Natural killer cell treated with Interleukin-12 subunit alpha and Interleukin-12 subunit beta and Interleukin-15 and Interleukin-18, amount 100 ng/mL, for 72 hours (primary cell): ENCODE measurements around the gene DHX58. TPM values are rescaled to one million over a fixed set of nuclear protein-coding genes. Genes with fewer than 3 reads are reported as not detected.
A peak's percentile ranks its signal among the peaks of the same experiment; 100 is the strongest.

Source experiments
- ATAC-seq, 2 donors: fragments of 150-1000 bp; cut with Tn5 transposase in 1 of 2; sonication (Bioruptor Pico), chemical (Tn5 transposase) in 1 of 2; 2 replicates each; pipeline ENCODE4 v1.10.0; 2021
- DNase-seq: peaks from one replicate; pipeline ENCODE4 v3.0.0; 2022; ENCODE audit warnings: low spot score
- H3K27ac Mint-ChIP-seq, 2 donors: 1 replicate in 1 of 2; 2 replicates in 1 of 2; pipeline ENCODE4 v1.8.0; 2022; ENCODE audit warnings: mixed read lengths in 2 of 2, mild to moderate bottlenecking in 1 of 2, moderate library complexity in 1 of 2
- H3K27me3 Mint-ChIP-seq, 2 donors: 1 replicate in 1 of 2; 2 replicates in 1 of 2; pipeline ENCODE4 v1.8.0; 2022; ENCODE audit warnings: mixed read lengths in 2 of 2
- H3K36me3 Mint-ChIP-seq: one replicate; pipeline ENCODE4 v1.8.0; 2022; ENCODE audit warnings: mixed read lengths
- H3K4me1 Mint-ChIP-seq, 2 donors: 1 replicate in 1 of 2; 2 replicates in 1 of 2; pipeline ENCODE4 v1.8.0; 2022; ENCODE audit warnings: low read depth in 2 of 2, mixed read lengths in 2 of 2, mild to moderate bottlenecking in 1 of 2
- H3K4me3 Mint-ChIP-seq: one replicate; pipeline ENCODE4 v1.8.0; 2022; ENCODE audit warnings: mixed read lengths
- H3K9me3 Mint-ChIP-seq: 2 replicates; pipeline ENCODE4 v1.8.0; 2022; ENCODE audit warnings: mixed read lengths
- total RNA-seq, 2 donors: library from RNA; stranded (reverse); gene quantifications; one replicate each; pipeline ENCODE4 v1.2.3, GENCODE V29; 2022

DHX58 gene
- total RNA-seq, 2 donors from 2014 or later: 7.0 to 7.6 TPM

DNA sequence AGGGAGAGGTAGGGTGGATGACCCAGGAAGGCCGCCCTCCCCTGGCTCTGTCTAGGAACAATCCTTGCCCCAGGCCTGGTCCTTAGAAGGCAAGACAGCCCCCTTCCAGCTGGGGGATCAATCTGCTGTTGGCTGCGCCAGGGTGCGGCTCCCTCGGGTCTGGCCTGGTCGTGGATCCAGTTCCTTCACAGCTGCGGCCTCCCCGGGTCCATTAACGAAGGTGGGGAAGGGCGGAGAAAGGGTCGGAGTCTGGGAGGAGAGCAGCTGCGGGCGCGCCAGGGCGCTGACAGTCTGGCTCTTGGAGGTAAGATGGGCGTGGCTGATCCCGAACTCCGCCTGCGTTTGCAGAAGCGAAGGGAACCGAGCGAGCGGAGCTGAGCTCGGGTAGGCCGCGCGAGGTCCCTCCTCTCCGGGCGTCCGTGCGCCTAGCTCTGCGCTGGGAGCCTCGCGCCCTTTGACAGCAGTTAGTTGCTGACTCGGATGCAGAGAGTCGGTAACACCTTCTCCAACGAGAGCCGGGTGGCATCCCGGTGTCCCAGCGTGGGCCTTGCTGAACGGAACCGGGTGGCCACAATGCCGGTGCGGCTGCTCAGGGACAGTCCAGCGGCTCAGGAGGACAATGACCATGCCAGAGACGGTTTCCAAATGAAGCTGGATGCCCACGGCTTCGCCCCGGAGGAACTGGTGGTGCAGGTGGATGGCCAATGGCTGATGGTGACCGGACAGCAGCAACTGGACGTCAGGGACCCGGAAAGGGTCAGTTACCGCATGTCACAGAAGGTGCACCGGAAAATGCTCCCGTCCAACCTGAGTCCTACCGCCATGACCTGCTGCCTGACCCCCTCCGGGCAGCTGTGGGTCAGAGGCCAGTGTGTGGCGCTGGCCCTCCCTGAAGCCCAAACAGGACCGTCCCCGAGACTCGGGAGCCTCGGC is 10.1 kb upstream of the DHX58 start, which contains the start of gene HSPB9:
Gene HSPB9 (plus strand): TSS at position 434 of the 933 bp plus-strand sequence. CDS start 47 bp downstream, at position 481.
- Mint-ChIP-seq H3K4me1 (peaks cover 10 to 16% of the 10 kb centered on the region in 2 donors), H3K4me3 (peak within 1 kb of the TSS; percentile 65), H3K36me3 (peaks cover 7% of the 10 kb centered on the region), H3K9me3 (no peaks in the 10 kb centered on the region), H3K27me3 (no peaks in the 10 kb centered on the region), H3K27ac (peak within 1 kb of the TSS; percentile 57 to 83)
- DNase-seq (no peak), ATAC-seq (no peak)

DNA sequence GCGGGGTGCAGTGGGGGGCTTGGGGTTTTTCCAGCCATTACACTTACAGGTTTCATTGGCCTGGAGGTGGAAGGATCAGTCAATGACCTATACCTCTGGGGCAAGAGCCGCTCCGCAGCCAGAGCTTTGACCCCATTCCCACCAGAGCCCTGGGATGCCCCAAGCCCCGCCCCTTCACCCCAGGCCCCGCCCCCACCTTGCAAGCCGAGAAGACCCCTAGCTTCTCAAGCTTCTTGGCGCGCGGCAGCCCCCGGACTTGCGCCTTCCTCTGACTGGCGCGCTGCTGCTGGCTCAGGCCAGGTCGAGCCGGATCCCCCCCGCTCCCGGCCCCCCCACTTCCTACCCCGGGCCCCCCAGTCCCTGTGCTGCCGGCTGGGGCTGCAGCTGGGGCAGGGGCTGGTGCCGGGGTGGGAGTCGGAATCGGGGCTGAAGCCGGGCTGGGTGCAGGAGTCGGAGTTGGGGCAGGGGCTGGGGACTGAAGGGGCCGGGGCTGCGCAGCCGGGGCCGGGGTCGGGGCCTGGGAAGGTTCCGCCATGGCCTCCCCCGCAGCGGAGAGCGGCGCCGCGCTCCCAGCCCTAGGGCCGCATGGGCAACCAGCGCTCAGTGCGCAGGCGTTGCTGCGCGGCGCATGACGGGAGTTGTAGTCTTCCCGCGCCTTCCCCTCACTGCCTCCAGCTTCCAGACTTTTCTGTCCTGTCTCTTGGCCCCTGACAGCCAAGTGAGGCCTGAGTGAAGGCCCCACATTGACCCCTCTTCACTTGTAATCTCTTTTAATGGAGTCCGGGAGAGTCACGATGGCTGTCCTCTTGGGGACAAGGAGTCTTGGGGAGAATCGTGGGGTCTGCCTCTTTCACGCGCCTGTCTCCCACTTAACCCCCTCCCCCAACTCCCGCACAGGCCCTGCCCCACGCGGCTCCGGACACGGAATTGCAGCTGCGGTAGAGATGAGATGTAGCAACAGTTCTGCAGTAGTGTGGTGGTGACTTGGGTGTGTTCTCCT is 8.6 kb upstream of the DHX58 start, which contains the start of gene KAT2A:
Gene KAT2A (minus strand): TSS at position 598 of the 1,000 bp plus-strand sequence. CDS start 63 bp downstream, at position 535.
- H3K9me3 Mint-ChIP-seq: no peaks in the 10 kb centered on the region
- peak within 1 kb of the TSS; percentile 65 for H3K4me3 Mint-ChIP-seq
- peak within 1 kb of the TSS; percentile 57 to 83 for H3K27ac Mint-ChIP-seq
- ATAC-seq (peak; percentile 92 to 94), DNase-seq (peak; percentile 81)
- H3K27me3 Mint-ChIP-seq: no peaks in the 10 kb centered on the region
- no peaks in the 10 kb centered on the region for H3K36me3 Mint-ChIP-seq
- peaks cover 17 to 20% of the 10 kb centered on the region in 2 donors for H3K4me1 Mint-ChIP-seq

DNA sequence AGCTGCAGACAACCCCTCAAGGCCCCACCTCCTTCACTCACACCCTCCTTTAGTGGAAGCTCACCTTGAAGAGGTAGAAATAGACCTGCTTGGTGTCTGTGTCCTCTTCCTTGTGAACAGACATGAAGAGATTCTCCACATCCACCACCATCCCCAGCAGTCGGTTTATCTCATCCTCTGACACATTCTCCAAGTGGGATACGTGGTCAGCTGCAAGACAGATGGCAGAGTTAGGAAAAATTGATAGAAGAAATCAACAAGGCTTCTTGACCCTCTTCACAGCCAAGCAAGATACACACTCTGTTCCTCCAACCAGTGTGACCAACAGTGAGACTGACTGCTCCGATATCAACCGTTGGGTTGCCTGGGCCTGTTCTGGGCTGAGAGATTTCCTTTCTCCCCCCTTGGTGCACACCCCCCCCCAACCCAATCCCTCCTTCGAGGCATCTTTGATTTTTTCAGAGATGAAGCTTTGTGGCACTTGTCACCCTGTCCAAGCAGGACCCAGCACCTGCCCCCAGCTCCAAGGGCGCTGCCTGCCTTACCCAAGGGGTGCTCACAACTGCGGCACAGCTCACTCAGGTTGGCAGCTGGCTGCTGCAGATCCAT is 7.8 kb upstream of the DHX58 start:
- ATAC-seq (no peak), DNase-seq (no peak)
- H3K27ac Mint-ChIP-seq: no peak overlapping the region
- no peaks in the 10 kb centered on the region for H3K27me3 Mint-ChIP-seq
- no peaks in the 10 kb centered on the region for H3K36me3 Mint-ChIP-seq
- H3K9me3 Mint-ChIP-seq: no peaks in the 10 kb centered on the region
- peak overlapping the region; percentile 55 for H3K4me3 Mint-ChIP-seq
- peaks cover 22 to 27% of the 10 kb centered on the region in 2 donors for H3K4me1 Mint-ChIP-seq

DNA sequence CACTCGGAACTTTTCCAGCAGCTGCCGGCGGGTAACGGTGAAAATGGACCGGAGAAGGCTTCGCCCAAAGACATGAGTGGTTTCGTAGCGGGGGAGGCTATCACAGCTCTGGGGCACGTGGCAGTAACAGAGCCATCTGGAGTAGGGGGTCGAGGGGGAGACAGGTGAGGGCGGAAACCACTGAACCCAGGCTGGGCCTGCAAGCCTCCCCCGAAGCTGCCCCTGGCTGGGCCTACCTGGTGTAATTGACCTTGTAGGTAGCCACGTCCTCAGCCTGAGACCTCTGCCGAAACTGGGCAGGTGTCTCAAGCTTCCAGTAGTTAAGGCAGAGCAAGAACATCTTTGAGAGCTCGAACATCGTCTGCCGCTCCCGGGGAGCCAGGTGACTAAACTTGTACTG is 6.8 kb upstream of the DHX58 start:
- Mint-ChIP-seq H3K4me3 (no peak overlapping the region), H3K36me3 (no peaks in the 10 kb centered on the region), H3K9me3 (no peaks in the 10 kb centered on the region), H3K27ac (no peak overlapping the region), H3K27me3 (no peaks in the 10 kb centered on the region), H3K4me1 (peaks cover 19 to 27% of the 10 kb centered on the region in 2 donors)
- DNase-seq: no peak
- ATAC-seq: no peak

DNA sequence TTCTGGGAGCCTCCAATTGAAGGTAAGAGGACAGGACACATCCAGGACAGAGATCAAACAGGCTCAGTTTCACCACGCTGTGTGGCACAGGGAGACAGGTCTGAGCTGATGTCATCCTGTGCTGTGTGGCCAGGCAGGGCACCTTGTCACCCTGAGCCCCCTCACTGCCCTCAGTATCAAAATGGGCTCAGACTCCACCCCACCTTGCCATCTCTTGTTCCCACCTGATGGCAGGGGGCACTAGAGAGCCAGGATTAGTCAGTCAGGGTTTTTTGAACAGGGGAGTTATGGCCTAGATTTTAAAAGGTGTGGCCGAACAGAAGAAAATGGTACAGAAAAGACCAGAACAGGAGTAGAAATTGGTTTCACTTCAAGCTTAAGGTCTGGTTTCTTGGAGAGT is 6.0 kb upstream of the DHX58 start:
- peaks cover 19 to 27% of the 10 kb centered on the region in 2 donors for H3K4me1 Mint-ChIP-seq
- DNase-seq (no peak), ATAC-seq (no peak)
- H3K27ac Mint-ChIP-seq: peak overlapping the region in 1 of 2 donors; percentile 33
- H3K4me3 Mint-ChIP-seq: peak overlapping the region; percentile 49
- no peaks in the 10 kb centered on the region for H3K27me3 Mint-ChIP-seq
- H3K36me3 Mint-ChIP-seq: no peaks in the 10 kb centered on the region
- H3K9me3 Mint-ChIP-seq: no peaks in the 10 kb centered on the region

DNA sequence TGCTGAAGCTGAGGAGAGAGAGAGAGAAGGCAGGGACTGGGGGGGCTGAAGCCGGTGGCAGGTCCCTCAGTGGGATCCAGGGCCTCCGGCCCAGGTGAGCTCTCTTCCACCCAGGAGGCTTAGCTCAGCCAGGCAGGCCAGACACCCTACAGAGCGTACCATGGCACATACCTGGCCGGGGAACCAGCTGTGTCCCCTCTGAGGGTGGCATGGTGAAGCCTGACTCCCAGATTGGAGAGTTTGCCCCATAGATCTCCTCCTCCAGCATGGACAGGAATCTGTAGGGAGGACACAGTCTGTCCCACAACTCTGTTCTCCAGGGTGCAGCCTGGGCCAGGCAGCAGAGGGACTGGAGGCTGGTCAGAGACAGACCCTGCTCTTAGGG is 5.6 kb upstream of the DHX58 start:
- Mint-ChIP-seq H3K4me3 (no peak overlapping the region), H3K36me3 (no peaks in the 10 kb centered on the region), H3K4me1 (peaks cover 19 to 27% of the 10 kb centered on the region in 2 donors), H3K27ac (peak overlapping the region in 1 of 2 donors; percentile 33), H3K27me3 (no peaks in the 10 kb centered on the region), H3K9me3 (no peaks in the 10 kb centered on the region)
- ATAC-seq: no peak
- DNase-seq: no peak

DNA sequence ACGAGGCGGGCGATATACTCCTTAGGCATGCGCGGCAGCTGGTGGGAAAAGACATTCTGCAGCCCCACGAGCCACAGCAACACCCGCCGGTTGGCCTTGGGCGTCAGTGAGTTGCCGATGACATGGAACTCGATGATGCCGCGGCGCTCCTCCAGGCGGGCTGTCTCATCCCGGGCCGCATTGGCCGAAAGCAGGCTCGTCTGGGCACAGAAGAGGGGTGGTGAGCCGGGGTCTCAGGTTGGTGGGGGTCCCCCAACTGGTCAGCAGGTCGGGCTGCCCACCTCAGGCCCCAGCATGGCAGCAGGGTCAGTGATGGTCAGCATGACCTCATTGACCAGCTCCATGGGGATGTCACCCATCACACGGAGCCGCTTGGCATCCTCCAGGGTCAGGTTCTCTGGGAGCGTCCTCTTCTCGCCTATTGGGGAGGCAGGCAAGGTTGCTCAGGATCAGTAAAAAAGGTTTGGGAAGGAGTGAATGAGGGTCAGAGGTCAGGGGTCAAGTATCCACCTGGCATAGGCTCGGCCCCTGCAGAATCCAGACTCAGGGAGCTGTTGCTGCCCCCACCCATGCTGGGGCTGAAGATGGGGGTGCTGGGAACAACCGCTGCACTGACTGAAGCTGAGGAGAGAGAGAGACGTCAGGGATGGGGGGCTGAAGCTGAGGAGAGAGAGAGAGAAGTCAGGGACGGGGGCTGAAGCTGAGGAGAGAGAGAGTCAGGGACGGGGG is 5.0 kb upstream of the DHX58 start:
- Mint-ChIP-seq H3K27me3 (no peaks in the 10 kb centered on the region), H3K4me1 (peaks cover 23 to 30% of the 10 kb centered on the region in 2 donors), H3K27ac (no peak overlapping the region), H3K36me3 (no peaks in the 10 kb centered on the region), H3K9me3 (no peaks in the 10 kb centered on the region), H3K4me3 (no peak overlapping the region)
- DNase-seq (no peak), ATAC-seq (no peak)

DNA sequence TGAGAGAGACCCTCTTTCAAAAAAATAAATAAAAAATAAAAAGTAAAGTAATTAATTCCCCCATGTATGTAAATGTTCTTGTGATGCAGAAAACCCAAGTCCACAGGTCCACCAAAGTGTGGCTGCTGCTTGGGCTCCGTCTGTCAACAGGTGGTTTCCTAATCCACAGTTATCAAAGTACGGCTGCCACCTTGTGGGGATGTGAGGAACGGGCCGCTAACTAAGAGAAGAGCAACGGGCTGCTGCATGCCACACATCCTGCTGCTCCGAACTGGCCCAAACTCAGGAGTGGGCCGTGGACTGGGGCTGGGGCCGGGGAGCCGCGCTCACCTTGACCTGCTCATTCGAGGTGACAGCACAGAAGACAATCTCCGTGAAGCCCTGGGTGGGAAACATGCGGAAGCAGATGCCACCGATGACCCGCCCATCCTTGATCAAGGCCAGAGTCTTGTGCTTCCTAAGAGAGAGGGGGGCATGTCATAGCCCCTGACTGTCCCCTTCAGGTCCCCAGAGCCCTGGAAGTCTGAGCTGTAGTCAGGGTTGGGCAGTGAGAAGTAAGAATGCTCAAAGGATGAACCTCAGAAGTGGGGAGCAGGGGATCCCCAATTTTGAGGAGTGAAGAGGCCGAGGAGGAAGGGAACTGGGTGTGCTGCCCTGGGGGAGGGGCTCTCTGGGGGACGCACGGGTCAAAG is 4.3 kb upstream of the DHX58 start:
- Mint-ChIP-seq H3K27me3 (no peaks in the 10 kb centered on the region), H3K36me3 (no peaks in the 10 kb centered on the region), H3K4me1 (peaks cover 29 to 35% of the 10 kb centered on the region in 2 donors), H3K4me3 (no peak overlapping the region), H3K27ac (peak overlapping the region in 1 of 2 donors; percentile 76), H3K9me3 (no peaks in the 10 kb centered on the region)
- DNase-seq (peak; percentile 84), ATAC-seq (peak; percentile 41 to 46)

DNA sequence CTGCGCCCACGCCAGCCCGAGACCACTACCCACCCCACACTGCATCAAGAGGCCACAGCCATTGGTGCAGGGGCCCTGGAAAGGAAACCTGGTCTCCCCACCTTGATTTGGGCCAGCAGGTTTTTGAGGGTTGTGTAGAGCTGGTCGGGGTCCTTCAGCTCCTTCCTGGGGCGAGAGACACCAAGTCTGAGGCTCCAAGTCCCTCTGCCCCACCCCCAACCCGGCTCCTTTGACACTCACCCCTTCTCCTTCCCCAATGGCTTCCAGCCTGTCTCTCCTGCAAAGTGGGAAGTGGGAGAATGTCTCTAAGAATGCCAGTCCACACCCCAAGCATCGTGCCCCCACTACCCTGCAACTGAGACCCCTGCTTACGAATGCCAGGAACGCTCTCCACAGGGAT is 1.6 kb upstream of the DHX58 start:
- Mint-ChIP-seq H3K4me1 (peaks cover 23 to 36% of the 10 kb centered on the region in 2 donors), H3K36me3 (no peaks in the 10 kb centered on the region), H3K27ac (peak overlapping the region; percentile 35), H3K27me3 (no peaks in the 10 kb centered on the region), H3K9me3 (no peaks in the 10 kb centered on the region), H3K4me3 (no peak overlapping the region)
- DNase-seq (no peak), ATAC-seq (no peak)

DNA sequence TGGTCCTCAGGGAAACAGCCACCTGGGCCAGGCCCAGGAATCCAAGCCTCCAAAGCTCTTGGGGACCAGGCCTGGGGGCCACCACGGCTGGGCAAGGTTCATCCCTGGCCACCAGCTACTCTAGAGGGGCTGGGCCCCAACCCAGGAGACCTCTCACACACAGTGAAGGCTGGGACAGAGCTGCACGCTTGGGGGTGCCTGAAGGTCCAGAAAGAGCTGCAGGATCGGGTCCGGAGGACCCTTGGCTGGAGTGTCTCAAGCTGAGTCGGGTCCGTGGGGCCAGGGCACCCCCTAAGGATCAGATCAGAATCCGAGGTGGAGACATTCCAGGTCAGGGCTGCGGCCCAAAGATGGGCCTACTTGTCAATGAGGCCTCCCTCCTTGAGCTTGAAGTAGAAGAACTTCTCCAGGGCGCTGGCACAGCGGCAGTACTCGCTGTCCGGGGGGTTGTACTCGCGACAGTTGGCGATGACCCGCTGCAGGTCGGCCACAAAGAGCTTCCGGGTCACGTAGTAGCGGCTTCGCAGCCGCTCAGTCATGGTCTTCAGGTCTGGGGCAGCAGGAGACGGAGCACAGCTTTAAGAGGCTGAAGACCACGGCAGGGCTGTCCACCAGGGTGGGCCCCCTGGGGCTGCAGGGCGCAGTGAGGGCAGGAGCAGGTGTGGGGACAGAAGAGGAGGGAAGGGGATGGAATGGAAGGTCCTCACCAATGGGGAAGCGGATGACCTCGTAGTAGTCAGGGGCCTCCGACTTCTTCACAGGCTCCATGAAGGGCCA is 967 bp upstream of the DHX58 start:
- Mint-ChIP-seq H3K9me3 (no peaks in the 10 kb centered on the region), H3K27me3 (no peaks in the 10 kb centered on the region), H3K27ac (peak overlapping the region; percentile 94 to 96), H3K4me3 (no peak overlapping the region), H3K36me3 (no peaks in the 10 kb centered on the region), H3K4me1 (peaks cover 23 to 32% of the 10 kb centered on the region in 2 donors)
- DNase-seq (no peak), ATAC-seq (no peak)

DNA sequence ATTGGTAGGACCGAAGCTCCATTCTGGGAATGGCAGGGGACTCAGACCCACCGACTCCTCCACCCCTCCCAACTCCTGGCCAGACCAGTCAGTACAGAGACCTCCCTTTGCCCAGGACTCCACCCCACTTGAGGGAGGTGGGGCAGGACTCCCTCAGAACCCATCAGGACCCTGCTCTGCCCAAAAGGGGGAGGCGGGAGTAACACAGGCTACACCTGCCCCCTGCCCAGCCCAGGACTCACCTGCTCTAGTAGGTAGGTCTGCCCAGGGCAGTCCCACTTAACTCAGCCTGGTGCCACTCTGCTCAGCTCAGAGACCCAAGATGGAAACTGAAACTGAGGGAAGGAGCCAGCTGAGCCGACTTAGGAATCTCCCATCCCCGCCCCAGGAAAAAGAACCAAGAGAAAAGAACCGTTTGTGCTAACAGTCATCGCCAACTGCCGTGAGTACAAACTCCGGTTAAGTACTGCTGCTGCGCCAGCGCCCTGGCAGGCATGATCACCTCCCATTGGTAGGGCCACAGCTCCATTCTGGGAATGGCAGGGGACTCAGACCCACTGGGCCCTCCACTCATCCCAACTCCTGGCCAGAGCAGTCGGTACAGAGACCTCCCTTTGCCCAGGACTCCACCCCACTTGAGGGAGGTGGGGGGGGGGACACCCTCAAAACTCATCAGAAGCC is 503 bp downstream of the DHX58 start:
- Mint-ChIP-seq H3K4me3 (peak overlapping the region; percentile 82), H3K27ac (peak overlapping the region; percentile 94 to 96), H3K27me3 (no peaks in the 10 kb centered on the region), H3K9me3 (no peaks in the 10 kb centered on the region), H3K36me3 (no peaks in the 10 kb centered on the region), H3K4me1 (peaks cover 29 to 32% of the 10 kb centered on the region in 2 donors)
- peak; percentile 1 to 48 for ATAC-seq
- DNase-seq: no peak
